GM18517 (cell line): ENCODE data around the gene NAALADL2.
"Not testable (repeated sequence)": the region's sequence is repeated elsewhere in the genome, so short reads cannot be mapped to it uniquely, and the experiment has no call there.

Experiments used
- ATAC-seq: cut with Tn5 transposase; IDR thresholded peaks from one replicate; pipeline ENCODE4 v1.9.1; 2021; ENCODE audit warnings: mild to moderate bottlenecking, moderate library complexity; ENCODE audit not compliant: unreplicated experiment

The NAALADL2 gene

GRCh38 chr3:175528693-175529092 is 669.6 kb downstream of the NAALADL2 start:
- ATAC-seq, result not testable (repeated sequence)

- ATAC-seq, result no peak
Observed at GRCh38 chr3:175535351-175535750, 676.2 kb downstream of the NAALADL2 start.

- ATAC-seq, result no peak
Observed at GRCh38 chr3:175546115-175546514, 687.0 kb downstream of the NAALADL2 start.

GRCh38 chr3:175552929-175553328 is 693.8 kb downstream of the NAALADL2 start:
- no peak for ATAC-seq

GRCh38 chr3:175554801-175555200 is 695.7 kb downstream of the NAALADL2 start:
- no peak for ATAC-seq

- no peak for ATAC-seq
Observed at GRCh38 chr3:175558261-175558660, 699.1 kb downstream of the NAALADL2 start.

- ATAC-seq, result no peak
Observed at GRCh38 chr3:175564363-175564762, 705.2 kb downstream of the NAALADL2 start.

GRCh38 chr3:175571096-175571495 is 712.0 kb downstream of the NAALADL2 start:
- no peak for ATAC-seq

- no peak for ATAC-seq
Observed at GRCh38 chr3:175573226-175573625, 714.1 kb downstream of the NAALADL2 start.

- no peak for ATAC-seq
Observed at GRCh38 chr3:175580318-175580717, 721.2 kb downstream of the NAALADL2 start.

GRCh38 chr3:175585898-175586297 is 726.8 kb downstream of the NAALADL2 start:
- no peak for ATAC-seq

GRCh38 chr3:175590745-175591144 is 731.6 kb downstream of the NAALADL2 start:
- no peak for ATAC-seq

GRCh38 chr3:175591375-175591774 is 732.2 kb downstream of the NAALADL2 start:
- no peak for ATAC-seq

- no peak for ATAC-seq
Observed at GRCh38 chr3:175593331-175593730, 734.2 kb downstream of the NAALADL2 start.

GRCh38 chr3:175598740-175599139 is 739.6 kb downstream of the NAALADL2 start:
- no peak for ATAC-seq

GRCh38 chr3:175601521-175601920 is 742.4 kb downstream of the NAALADL2 start:
- no peak for ATAC-seq

GRCh38 chr3:175605851-175606250 is 746.7 kb downstream of the NAALADL2 start:
- no peak for ATAC-seq

GRCh38 chr3:175606650-175607318 is 747.6 kb downstream of the NAALADL2 start:
- no peak for ATAC-seq

GRCh38 chr3:175608356-175608755 is 749.2 kb downstream of the NAALADL2 start:
- ATAC-seq, result no peak

GRCh38 chr3:175608911-175609310 is 749.8 kb downstream of the NAALADL2 start:
- no peak for ATAC-seq

GRCh38 chr3:175612487-175613196 is 753.5 kb downstream of the NAALADL2 start:
- no peak for ATAC-seq

- ATAC-seq, result not testable (repeated sequence)
Observed at GRCh38 chr3:175614107-175614506, 755.0 kb downstream of the NAALADL2 start.
